ENCODE data around the gene C1orf185.
A peak's percentile ranks its signal among the peaks of the same experiment; 100 is the strongest.
"Not testable (repeated sequence)": the region's sequence is repeated elsewhere in the genome, so short reads cannot be mapped to it uniquely, and the experiment has no call there.

The C1orf185 gene

GRCh38 chr1:51101976-51102375, at the start of gene C1orf185:
C1orf185 (plus strand) TSS chr1:51102228; CDS start chr1:51102234, 6 bp downstream.
- DNase-seq (ENCODE audit: low spot score): no peak

DNA sequence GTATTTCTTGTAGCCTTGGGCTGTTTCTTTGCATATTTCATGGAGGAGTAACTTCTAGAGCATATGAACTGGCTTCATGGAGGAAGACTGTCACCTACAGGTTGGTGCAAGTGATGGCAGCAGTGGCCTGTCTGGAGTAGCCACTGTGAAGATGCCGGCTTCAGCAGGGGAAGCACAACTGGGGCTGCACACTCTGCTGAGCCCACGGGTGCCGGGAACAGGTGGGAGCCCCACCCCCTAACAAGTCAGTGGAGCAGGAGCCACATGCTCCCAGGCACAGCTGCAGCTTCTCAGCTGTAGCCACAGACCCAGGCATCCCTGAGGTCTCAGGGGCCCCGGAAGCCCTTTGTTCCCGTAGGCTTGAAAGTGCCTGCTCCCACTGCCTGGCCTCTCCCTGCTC, 43.2 kb upstream of the C1orf185 start:
- peak; percentile 1 for DNase-seq (ENCODE audit: low spot score)

DNA sequence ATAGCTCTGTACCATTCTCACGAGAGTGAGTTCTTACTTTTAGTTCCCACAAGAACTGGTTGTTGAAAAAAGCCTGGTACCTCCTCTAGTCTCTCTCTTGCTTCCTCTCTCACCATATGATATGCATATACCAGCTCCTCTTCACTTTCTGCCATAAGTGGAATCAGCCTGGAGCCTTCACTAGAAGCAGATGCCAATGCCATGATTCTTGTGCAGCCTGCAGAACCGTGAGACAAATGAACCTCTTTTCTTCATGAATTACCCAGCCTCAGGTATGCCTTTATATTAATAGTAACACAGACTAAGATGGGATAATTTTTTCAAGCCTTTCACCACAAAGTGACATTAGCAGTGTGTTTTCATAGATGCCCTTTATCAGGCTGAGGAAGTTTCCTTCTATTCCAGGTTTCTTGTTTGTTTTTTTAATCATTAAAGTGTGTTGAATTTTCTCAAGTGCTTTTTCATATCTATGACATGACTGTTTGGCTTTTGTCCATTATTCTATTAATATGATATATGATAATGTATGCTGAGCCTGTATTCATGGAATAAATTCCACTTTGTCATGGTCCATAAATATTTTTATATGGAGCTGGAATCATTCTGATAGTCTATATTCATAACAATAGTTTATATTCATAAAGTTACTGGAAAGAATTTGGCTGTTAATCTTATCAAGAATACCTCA, 40.7 kb upstream of the C1orf185 start:
- DNase-seq (ENCODE audit: low spot score): no peak

GRCh38 chr1:51063121-51063520, 38.9 kb upstream of the C1orf185 start:
- DNase-seq (ENCODE audit: low spot score): no peak

- no peak for DNase-seq (ENCODE audit: low spot score)
Measured at GRCh38 chr1:51070011-51070410, 32.0 kb upstream of the C1orf185 start.

DNA sequence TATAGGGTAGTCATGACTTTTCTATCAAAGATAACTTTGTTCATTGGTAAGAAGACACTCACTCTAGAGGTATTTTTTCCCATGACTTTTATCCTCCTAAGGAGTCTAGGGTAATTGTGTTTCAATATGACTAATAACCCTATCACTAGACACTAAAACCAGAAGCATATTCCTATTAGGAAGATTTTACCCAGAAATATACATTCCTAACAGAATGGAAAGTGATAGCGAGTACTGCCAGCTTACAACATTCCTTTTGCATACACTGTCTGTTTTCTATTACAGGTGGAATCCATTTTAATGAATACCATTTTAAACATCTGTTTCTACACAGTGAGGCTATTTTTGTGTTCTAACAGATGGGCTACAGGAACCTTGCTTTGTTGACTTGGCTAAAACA, 31.4 kb upstream of the C1orf185 start:
- DNase-seq (ENCODE audit: low spot score): no peak

DNA sequence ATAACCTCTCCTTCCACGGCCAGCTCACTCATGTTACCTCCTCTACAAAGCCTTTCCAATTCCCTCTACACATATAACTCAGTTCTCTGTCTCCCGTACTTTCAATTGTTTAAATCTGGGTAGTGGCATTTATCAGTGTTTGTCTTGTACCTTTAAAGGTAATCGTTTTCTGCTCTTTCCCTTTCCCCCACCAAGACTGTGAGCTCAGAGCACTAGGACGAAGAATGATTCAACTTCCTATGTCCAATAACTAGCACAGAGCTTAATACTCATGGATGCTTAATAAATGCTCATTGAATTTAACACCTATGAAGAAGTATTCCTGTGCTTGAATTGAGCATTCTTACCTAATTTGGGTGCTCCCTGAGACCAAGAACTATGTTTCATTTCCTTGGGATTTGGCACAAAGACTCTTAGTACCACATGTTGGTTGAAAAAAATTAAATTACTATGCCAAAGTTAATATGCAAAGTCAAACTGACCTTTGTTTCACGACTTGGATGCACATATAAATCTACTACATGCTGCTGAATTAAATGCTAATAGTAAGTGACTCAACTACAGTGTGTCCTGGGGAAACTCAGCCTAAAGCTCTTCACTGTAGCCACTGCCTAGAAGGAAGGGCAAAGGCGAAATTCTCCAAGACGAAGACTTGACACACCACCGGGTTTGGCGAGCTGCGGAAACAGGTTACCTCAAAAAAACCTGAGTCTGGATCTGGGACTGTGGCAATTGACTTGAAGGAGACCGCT, 30.6 kb upstream of the C1orf185 start:
- no peak for DNase-seq (ENCODE audit: low spot score)

GRCh38 chr1:51072043-51072439, 30.0 kb upstream of the C1orf185 start:
- DNase-seq (ENCODE audit: low spot score): no peak

DNA sequence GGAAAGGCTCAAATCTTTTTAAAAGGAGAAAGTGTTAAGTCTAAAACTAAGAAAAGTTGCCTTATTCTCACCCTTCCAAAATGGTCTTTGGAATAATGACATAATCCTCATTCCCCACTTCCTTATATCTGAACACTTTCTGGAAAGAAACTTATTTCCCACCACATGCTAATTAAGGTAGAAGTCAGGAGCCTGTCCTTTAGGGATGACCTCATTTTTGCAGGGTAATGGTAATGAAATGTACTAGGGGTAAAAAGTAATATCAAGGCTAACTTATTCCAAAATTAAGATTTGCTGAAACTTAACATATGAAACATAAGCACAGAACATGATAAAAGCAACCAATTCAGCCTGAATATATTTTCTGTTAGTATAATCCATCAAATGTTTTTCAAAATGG, 29.4 kb upstream of the C1orf185 start:
- DNase-seq (ENCODE audit: low spot score): no peak

GRCh38 chr1:51073456-51073855, 28.6 kb upstream of the C1orf185 start:
- DNase-seq (ENCODE audit: low spot score): no peak

GRCh38 chr1:51086496-51087271, 15.3 kb upstream of the C1orf185 start:
- no peak for DNase-seq (ENCODE audit: low spot score)

DNA sequence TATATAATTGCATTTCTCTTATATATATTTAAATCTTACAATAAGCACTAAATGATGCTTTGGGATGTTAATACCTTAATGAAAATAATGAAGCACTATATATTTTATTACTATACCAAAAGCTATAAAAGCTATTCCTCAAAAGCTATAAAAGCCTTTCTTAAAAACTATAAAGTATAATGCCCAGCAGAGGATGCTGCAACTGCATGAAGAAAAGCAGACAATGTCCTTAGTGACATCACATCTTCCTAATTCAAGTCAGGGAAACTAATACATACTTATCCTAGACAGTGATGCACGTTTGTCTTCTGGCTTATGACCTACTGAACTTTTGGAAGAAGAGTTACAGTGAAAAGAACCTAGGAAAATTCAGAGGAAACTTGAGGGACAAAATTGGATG, 13.6 kb upstream of the C1orf185 start:
- DNase-seq (ENCODE audit: low spot score): no peak

- DNase-seq (ENCODE audit: low spot score): no peak
Measured at GRCh38 chr1:51093581-51093980, 8.4 kb upstream of the C1orf185 start.

- no peak for DNase-seq (ENCODE audit: low spot score)
Measured at GRCh38 chr1:51097171-51097570, 4.9 kb upstream of the C1orf185 start.

DNA sequence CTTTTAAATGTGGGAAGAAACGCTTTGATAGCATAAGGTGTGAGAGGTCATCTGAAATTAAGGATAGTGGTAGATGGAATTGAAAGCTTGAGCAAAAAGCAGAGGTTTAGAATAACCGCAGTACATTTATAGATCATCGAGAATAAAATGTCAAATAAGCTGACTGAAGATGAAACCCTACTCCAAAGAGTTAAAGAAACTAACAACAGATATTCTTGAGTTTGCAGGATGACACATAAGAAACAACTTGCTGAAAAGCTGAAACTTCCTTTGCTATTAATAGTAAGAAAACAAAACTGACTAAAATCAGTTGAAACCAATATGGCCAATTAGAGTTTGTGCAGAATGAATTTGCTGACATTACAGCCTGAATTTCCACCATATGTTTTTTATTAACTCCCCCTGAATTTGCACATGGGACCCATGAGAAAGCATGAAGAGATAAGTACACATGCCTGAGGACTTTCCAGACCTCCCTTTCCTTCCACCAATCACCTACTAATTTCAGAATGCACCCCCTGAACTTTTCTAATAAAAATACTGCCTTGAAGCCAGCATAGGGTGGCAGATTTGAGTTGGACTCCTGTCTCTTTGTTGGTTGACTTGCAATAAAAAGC, 1.7 kb upstream of the C1orf185 start:
- no peak for DNase-seq (ENCODE audit: low spot score)

- no peak for DNase-seq (ENCODE audit: low spot score)
Measured at GRCh38 chr1:51114137-51114536, 12.1 kb downstream of the C1orf185 start.

DNA sequence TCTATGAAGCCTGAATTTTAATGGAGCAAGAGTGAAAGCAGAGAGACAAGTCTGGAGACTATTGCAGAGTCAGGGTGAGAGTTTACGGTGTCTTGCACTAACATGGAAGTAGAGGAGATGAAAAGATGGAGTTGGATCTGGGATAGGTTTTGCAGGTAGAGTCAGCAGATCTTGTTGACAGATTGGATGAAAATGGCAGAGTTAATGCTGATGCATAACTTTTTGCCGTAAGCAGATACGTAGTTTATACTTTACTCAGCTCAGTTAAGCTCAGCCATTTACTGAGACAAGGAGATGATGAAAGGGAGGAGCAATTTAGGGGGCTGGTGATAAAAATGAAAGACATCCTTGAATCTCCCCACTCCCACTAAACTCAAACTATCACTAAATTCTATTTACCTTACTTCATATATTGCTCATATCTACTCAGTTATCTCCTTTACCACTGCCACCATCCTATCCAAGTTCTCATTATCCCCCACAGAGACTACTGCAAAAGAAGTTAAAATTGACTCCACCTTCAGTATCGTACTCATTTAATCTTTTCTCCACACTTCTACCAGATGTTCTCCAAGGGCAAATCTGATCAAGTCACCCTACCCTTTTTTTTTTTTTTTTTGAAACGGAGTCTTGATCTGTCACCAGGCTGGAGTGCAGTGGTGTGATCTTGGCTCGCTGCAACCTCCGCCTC, 13.8 kb downstream of the C1orf185 start:
- no peak for DNase-seq (ENCODE audit: low spot score)

- no peak for DNase-seq (ENCODE audit: low spot score)
Measured at GRCh38 chr1:51119331-51119730, 17.3 kb downstream of the C1orf185 start.

GRCh38 chr1:51120629-51121028, 18.6 kb downstream of the C1orf185 start:
- no peak for DNase-seq (ENCODE audit: low spot score)

DNA sequence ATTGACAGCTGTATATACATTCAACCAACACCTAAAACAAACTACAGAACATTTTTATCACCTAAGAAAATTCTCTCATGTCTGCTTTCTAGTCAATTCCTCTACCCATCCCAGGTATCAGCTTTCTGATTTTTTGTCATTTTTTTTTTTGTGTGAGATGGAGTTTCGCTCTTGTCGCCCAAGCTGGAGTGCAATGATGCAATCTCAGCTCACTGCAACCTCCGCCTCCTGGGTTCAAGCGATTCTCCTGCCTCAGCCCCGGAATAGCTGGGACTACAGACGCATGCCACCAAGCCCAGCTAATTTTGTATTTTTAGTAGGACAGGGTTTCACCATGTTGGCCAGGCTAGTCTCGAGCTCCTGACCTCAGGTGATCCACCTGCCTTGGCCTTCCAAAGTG, 25.1 kb downstream of the C1orf185 start:
- DNase-seq (ENCODE audit: low spot score): not testable (repeated sequence)

GRCh38 chr1:51131185-51131584, 29.2 kb downstream of the C1orf185 start:
- no peak for DNase-seq (ENCODE audit: low spot score)

DNA sequence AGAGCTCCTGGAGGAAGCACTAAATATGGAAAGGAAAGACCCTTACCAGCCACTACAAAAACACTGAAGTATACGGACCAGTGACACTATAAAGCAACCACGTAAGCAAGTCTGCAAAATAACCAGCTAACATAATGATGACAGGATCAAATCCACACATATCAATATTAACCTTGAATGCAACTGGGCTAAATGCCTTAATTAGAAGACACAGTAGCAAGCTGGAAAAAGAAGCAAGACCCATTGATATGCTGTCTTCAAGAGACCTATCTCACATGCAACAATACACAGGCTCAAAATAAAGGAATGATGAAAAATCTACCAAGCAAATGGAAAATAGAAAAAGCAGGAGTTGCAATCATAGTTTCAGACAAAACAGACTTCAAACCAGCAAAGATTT, 31.0 kb downstream of the C1orf185 start:
- DNase-seq (ENCODE audit: low spot score): no peak
